Measurements from ENCODE around the gene TNRC6B.
"Not testable (repeated sequence)": the region's sequence is repeated elsewhere in the genome, so short reads cannot be mapped to it uniquely, and the experiment has no call there.

TNRC6B gene

GRCh38 chr22:40300316-40300715 is 122.6 kb downstream of the TNRC6B start:
- DNase-seq: no peak

- no peak for DNase-seq
Observed at GRCh38 chr22:40300884-40301672, 123.4 kb downstream of the TNRC6B start.

DNA sequence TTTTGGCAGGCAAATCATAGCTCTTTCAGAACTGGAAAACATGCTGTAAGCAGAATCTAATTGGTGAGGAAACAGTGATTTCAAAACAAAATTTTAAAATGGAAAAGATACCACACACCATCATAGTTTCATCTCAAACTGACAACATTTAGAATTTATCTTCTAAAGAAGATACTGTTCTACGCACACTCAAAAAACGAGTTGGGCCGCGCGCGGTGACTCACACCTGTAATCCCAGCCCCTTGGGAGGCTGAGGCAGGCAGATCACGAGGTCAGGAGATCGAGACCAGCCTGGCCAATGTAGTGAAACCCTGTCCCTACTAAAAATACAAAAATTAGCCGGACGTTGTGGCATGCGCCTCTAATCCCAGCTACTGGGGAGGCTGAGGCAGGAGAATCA is 124.4 kb downstream of the TNRC6B start:
- DNase-seq: peak in 1 of 2 experiments; percentile 49

DNA sequence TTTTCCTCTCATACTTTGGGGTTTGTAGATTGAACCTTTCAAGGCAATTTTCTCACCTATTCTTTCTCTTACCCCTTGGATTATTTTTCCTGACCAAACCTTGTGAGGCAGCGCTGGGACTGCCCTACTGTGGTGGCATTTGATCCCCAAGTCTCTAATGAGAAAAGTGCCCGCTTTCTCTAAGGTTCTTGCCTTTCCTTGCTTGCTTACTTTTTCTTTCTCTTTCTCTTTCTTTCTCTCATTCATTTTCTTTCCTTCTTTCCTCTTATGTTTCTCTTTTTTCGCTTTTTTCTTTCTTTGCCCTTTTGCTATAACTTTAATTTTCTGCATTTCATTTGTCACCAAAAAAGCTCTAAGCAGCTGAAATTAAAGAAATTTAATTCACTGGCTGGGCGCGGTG is 127.9 kb downstream of the TNRC6B start:
- no peak for DNase-seq

GRCh38 chr22:40308999-40309573 is 131.4 kb downstream of the TNRC6B start:
- no peak for DNase-seq

DNA sequence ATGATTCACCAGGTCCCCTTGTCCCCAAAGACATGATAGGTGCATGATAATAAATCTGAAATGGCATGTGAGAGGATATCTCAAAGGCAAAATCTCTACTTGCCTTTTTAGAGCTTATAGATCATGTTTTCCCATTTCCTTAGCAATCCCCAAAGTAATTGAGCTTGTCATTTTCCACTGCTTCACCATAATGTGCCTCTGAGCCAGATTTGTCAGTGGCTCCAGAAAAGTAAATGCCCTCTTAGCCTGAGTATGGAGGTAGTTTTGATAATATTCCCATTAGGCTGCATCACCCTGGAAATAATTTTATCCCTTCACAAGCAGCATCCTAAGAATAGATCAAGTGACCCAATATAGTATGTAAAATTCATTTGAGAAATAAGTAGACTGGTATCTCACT is 131.9 kb downstream of the TNRC6B start:
- no peak for DNase-seq

DNA sequence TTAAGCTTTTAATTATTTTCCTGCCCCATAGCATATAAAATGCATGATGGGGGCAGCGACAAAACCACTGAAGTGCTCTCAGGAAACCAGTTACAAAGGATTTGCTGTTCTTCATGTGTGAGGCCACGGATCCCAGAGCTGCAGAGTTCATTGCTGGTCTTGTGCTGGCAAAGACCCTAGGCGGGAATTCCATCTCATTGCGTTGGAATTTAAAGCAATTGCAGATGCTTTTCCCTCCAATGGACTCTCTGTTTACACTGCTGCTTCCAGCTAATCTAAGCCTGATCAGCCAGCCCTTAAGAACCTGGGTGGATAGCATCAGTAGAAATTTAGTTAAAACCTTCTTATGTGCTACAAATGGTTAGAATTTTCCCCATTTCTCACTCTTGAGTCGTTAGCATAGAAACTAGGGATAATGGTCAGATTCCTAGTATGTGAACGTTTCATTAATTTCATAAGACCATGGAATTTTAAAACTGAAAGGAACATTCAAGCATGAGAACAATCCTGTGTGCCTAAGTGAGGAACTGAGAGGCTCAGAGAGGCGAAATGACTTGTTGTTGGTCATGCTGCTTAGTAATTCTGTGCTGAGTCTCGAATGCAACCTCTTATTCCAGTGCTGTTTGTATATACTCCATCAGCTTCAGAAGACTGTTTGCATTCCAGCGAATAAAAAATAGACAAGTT is 132.5 kb downstream of the TNRC6B start:
- DNase-seq: no peak

GRCh38 chr22:40310768-40311120 is 133.0 kb downstream of the TNRC6B start:
- DNase-seq: no peak

DNA sequence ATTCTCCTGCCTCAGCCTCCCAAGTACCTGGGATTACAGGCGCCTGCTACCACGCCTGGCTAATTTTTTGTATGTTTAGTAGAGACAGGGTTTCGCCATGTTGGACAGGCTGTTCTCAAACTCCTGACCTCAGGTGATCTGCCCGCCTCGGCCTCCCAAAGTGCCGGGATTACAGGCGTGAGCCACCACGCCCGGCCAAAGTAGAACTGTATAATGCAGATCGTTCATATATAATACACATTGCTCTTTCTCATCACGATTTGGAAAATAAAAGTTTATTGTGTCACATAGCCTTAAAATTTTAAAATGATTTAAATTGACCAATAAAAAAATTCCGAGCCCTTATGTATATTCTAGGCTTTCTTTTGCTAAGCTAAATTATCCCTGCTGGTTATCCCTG is 133.9 kb downstream of the TNRC6B start:
- not testable (repeated sequence) for DNase-seq

GRCh38 chr22:40312050-40312449 is 134.3 kb downstream of the TNRC6B start:
- no peak for DNase-seq

GRCh38 chr22:40313007-40313406 is 135.3 kb downstream of the TNRC6B start:
- no peak for DNase-seq

DNA sequence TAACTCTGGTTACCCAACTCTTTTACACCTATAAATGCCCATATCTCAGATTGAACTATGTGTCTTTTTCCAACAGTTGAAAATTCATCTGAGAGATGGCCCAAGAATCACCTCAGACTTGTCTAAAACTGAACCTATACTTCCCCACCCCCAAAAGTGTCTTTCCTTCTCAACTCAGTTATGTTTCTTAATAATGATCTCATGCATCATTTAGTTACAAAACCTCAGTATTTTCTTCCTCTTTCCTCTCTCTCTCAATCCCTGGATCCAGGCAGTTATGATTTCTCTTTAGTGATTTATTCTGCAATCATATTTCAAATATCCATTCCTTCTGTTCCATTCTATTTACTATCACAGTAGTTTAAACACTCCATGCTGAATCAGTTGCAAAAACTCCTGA is 136.3 kb downstream of the TNRC6B start:
- DNase-seq: no peak

DNA sequence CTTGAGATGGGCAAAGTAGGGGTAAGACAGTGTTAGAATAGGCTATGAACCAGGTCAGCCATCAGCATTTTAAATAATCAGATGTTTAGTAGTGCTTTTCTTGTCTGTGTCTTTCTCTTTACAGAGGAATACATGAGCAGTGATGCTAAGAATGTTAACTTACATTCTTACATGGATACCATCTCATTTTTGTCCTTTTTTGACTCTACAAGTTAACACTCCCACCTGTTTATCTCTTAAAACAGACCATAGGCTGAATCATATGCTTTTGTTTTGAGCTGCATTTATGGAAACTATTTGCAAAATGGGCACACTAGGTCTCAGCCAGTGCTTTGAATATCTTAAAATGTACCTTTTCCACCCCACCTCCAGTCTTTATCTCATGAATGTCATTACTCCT is 143.0 kb downstream of the TNRC6B start:
- DNase-seq: no peak

DNA sequence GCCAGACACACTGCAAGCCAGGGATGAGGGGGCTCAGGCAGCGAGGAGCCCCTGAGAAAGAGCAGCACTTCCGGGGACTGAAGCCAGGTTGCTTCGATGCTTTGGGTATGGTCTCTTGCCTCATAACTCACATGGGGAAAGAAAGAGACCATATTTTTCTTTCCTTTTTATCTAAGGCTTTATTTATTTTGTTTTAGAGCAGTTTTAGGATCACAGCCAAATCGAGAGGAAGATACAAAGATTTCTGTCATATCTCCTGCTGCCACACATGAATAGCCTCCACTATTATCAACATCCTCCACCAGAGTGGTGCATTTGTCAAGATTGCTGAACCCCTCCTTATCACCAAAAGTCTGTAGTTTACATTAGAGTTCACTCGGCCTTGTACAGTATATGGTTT is 144.3 kb downstream of the TNRC6B start:
- no peak for DNase-seq

GRCh38 chr22:40322818-40323447 is 145.2 kb downstream of the TNRC6B start:
- DNase-seq: no peak

DNA sequence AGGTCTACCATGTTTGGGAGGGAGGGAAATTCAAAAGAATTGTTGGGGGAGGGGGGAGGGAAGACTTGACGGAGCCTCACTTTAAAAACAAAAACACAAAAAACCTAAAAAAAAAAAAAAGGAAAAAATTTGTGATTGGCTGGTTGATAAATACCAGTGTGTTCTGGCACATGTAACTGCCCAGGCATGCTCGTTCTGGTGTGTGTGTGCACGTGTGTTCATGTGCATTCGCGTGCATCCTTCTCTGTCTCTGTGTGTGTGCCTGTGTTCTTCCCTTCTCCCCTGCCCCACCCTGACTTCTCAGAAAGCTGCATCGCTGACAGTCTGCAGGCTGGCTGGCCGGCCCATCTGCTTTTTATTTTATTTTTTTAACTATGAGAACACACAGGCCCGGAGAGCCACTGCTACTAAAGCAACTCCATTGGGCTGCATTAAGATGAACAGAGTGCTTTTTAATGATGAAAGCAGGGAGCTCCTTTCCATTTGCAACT is 146.0 kb downstream of the TNRC6B start:
- DNase-seq: peak in 1 of 2 experiments; percentile 48

DNA sequence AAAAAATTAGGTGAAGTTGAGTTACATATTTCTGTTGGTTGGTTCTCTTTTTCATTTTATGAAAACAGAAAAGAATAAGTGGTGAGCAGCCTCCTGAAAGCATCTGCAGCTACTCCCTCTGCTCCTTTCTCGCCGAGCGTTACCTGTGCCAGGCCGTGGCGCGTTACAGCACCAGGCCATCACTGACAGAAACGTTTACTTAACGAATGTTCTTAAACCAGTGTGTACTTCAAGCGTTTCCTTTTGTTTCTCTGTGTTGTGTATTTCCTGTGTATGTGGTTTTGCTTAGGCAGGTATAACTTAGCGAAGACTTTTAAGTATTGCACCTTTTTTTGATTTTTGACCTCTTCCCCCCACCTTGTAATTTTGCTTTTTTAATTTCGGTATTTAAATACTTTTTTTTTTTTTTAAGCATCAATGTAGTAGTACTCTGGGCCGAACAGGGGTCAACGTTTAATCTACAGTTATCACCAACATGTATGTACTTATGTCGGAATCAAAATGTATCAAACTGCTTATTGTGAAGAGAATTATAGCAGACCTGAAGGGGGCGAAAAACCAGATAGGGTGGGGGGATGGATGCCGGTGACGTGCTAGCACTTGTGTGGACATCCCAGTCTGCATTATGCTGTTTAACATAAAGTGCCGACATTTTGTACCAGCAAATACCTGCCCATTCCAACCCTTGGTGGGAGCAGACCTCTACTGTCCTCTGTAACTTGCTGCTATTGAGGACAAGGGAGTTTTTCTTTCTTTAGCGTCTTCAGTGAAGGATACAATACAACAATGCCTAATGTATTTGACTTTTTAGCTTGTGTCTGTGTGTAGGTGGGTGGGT is 147.0 kb downstream of the TNRC6B start:
- DNase-seq: peak; percentile 50 to 58

DNA sequence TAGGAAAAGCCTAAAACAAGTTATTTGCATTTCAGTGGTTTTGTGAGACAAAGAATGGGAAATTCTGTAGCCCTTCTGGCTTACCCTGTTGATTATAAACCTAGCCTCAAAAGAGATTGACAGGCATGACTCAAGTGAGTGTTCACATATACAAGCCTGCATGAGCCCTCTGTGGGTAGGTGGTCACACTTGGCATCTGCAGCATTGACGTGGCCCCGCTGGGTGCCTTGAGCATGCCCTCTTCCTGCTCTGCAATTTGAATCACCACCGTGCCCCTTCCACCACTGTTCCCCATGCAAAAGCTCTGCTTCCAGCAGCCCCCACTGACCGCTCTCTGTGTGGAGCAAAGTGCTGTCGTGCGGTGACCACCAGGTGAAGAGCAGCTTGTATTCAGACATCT is 147.6 kb downstream of the TNRC6B start:
- peak; percentile 79 to 81 for DNase-seq

GRCh38 chr22:40326905-40327735 is 149.4 kb downstream of the TNRC6B start:
- no peak for DNase-seq

- no peak for DNase-seq
Observed at GRCh38 chr22:40328546-40329456, 151.1 kb downstream of the TNRC6B start.

GRCh38 chr22:40329466-40329865 is 151.7 kb downstream of the TNRC6B start:
- no peak for DNase-seq

Measured in activated T-cell treated with anti-CD3 and anti-CD28 coated beads, Interleukin-2, amount 50 U/mL, for 48 hours (primary cell).